ENCODE results near the gene ACSL6.

- TF ChIP-seq CTCF (conservative IDR thresholded peaks at IDR 0.05 in 1 of 2, IDR thresholded peaks at IDR 0.05 in 1 of 2; ENCODE audit: low read depth in 1 of 2, low read length in 2 of 2): no peak
- TF ChIP-seq EZH2 (IDR thresholded peaks at IDR 0.05; ENCODE audit: low read length, missing control alignments): no peak
These were observed 35.4 kb upstream of the ACSL6 start for GRCh38 chr5:132046880-132047299.
